GM18868 (cell line): ENCODE measurements around the gene KTN1.

Experiments used
- ATAC-seq: cut with Tn5 transposase; IDR thresholded peaks from one replicate; pipeline ENCODE4 v1.9.1; 2021; ENCODE audit warnings: mild to moderate bottlenecking, moderate library complexity; ENCODE audit not compliant: unreplicated experiment

KTN1 gene

DNA sequence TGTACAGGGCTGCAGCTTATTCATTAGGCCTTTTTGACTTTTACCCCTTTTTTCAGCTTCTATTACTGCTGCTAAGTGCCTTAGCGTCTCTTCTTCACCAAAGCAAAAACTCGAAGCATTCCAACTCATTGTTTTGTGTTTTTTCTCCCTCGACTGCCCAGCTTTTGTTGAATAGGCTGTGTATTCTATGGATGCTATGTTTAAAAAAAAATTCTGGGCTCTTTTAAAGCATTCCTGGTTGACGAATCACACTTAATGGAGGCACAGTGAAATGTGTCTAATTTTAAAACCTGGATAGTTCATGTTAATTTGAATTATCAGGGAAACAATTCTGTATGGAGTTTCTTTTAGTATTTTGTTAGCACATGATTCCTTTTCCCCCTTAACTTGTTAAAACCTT, 29.7 kb downstream of the KTN1 start:
- no peak for ATAC-seq

DNA sequence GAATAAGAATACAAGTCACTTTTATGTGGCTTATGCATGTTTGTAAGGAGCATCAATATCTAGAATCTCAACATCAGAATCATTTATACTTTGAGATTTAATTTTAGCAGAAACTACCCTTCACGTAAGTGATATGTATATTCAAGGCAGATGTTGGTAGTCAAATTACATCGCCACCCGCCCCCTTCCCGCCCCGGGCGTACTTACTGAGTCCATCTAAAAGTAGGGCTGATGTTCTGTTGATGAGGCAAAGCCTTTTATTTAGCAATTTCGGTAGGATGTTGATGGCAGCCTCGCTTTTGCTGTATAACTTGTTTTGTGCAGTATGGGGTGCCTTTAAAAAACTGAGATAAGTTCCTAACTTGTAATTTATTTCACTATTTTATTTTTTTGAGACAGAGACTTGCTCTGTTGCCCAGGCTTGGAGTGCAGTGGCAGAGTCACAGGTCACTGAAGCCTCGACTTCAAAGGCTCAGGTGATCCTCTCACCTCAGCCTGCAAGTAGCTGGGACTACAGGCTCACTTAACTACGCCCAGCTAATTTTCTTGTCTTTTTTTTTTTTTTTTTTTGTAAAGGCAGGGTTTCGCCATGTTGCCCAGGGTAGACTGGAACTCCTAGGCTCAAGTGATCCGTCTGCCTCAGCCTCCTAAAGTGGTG, 30.8 kb downstream of the KTN1 start:
- no peak for ATAC-seq

DNA sequence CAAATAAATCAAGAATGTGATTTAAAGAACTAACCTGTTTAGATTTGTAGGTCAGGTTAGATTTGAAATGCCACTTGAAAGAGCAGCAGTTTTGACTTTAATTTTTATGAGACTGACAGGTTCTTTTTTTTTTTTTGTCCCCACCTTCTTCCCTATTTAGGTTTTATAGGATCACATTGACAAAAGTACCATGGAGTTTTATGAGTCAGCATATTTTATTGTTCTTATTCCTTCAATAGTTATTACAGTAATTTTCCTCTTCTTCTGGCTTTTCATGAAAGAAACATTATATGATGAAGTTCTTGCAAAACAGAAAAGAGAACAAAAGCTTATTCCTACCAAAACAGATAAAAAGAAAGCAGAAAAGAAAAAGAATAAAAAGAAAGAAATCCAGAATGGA, 31.9 kb downstream of the KTN1 start:
- no peak for ATAC-seq

DNA sequence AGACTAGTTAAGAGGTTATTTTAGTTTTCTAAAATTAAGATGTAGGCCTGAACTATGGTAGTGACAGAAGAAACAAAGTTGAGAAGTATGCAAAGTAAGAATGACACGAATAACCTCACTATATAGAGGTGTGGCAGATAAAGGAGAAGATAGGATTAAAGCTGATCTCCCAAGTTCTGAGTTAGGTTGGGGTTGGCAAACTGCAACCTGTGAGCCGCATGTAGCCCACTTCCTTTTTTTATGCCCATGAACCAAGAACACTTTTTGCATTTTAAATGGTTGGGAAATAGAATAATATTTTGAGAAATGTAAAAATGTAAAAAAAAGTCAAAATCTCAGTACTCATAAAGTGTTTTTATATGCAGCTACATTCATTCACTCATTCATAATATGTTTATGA, 34.3 kb downstream of the KTN1 start:
- no peak for ATAC-seq

DNA sequence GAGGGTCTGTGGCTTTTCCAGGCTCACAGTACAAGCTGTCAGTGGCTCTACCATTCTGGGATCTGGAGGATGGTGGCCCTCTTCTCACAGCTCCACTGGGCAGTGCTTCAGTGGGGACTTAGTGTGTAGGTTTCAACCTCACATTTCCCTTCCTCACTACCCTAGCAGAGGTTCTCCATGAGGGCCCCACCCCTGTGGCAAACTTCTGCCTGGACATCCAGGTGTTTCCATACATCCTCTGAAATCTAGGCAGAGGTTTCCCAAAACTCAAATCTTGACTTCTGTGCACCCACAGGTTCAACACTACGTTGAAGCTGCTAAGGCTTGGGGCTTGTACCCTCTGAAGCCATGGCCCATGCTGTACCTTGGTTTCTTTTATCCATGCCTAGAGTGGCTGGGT, 40.3 kb downstream of the KTN1 start:
- no peak for ATAC-seq

DNA sequence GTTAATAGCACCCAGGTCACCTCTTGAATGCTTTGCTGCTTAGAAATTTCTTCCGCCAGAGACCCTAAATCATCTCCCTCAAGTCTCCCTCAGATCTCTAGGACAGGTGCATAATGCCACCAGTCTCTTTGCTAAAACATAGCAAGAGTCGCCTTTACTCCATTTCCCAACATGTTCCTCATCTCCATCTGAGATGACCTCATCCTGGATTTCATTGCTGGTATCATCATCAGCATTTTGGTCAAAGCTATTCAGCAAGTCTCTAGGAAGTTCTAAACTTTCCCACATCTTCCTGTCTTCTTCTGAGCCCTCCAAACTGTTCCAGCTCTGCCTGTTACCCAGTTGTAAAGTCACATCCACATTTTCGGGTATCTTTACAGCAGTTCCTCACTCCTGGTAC, 41.0 kb downstream of the KTN1 start:
- ATAC-seq = no peak

DNA sequence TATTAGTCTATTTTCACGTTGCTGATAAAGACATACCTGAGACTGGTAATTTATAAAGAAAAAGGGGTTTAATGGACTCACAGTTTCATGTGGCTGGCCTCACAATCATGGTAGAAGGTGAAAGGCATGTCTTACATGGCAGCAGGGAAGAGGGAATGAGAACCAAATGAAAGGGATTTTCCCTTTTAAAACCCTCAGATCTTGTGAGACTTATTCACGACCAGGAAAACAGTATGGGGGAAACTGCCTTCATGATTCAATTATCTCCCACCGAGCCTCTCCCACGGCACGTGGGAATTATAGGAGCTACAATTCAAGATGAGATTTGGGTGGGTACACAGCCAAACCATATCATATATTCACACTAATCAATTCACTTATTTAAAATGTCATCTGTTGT, 41.4 kb downstream of the KTN1 start:
- ATAC-seq = no peak

DNA sequence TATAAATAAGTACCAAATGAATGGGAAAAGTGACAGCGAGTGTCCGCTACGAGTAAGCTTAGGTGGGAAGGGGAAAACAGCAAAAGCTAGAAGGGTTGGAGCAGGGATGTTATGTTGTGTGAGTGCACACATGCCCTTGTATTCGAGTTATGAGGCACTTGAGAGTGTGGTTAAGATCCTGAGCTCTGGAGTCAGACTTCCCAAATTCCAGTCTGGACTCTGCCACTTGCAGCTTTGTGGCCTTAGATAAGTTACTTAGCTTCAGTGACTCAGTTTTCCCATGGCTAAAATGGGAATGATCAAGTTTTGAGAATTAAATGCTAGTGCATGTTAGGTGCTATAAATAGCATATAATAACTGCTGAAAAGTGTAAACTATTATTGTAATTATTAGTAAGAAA, 44.9 kb downstream of the KTN1 start:
- ATAC-seq = no peak

DNA sequence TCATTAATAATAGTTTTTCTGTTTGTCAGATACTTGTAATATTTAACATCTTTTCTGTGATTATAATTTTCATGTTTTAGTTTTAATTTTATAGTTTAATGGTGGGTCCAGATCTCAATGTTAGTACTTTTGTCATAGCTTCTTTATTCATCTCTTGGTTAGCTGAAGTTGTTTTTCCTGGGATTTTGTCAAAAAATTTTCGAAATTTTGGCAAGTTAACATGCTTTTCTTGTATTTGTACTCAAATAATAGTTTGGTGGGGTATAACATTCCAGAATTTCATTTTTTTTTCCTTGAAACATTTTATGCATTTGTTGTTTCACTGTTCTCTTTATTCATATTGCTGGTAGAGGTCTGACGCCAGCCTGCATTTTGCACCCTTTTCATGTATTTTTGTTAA, 45.5 kb downstream of the KTN1 start:
- no peak for ATAC-seq

DNA sequence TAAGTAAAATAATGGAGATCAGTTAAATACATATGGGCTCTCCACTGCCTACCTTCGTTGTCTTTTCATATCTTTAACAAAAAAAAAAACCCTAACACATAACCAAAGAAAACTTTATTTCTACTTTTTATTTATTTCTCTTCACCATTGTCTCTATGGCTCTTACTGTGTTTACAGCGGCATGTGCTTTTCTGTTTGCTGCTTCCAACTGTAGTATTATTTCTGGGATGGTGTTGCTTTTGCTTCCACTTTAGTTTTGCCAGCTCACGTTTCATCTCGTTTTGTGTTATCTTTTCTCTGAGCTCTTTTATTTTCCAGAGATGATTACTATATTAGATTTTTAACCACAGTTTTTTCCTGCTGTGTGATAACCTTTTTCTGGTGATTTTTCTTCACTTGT, 46.1 kb downstream of the KTN1 start:
- no peak for ATAC-seq

DNA sequence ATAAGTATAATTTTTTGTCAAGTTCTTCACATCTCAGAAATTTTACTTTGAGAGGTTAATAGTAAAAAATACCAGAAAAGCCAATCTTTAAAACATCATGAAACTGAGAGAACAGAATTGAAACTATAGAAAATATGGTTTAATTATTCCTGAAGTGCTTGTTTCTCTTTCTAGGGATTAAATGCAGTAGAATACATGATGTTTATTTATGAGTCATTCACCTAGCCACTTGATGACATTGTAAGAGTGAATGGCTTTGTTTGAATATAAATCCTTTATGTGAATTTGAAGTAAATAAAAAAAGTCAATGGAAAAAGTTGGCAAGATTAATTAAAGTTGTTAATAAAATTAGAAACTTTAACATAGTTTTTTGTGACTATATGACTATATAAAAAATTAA, 48.4 kb downstream of the KTN1 start:
- no peak for ATAC-seq

DNA sequence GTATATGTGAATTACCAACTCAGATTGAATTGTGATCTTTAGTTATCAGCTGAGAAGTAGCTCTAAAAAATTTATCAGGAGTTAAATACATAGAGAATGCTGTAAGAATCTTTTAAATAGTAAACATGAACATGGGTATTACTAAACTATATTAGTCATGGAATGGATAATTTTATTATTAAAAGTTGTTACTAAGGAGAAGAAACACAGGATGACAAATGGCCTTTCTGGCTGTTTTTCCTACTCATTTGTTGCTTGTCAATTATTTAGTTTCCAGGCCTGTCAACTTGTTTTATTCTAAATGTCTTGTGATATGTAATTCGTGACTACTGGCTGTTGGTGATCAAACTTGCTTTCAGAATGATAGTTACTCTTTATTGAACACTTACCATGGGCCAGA, 58.7 kb downstream of the KTN1 start:
- no peak for ATAC-seq

DNA sequence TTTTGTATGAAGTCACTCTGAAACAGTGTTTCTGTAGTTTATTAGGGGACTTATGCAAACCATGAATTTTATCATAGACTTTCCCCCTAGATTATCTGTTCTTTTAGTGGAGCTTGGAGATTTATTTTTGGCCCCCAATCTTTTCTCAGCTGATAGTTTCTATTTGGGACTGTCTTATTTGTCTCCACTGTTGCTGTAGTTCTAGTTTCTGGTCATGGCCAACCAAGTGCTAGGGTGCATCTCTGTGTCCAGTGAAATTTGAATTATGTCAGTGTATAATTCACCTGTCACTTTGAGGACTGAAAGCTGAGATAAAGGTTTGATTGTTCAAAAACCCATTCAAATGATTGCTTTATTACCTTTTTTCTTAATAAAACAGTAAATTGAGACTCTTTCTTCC, 61.3 kb downstream of the KTN1 start:
- no peak for ATAC-seq

DNA sequence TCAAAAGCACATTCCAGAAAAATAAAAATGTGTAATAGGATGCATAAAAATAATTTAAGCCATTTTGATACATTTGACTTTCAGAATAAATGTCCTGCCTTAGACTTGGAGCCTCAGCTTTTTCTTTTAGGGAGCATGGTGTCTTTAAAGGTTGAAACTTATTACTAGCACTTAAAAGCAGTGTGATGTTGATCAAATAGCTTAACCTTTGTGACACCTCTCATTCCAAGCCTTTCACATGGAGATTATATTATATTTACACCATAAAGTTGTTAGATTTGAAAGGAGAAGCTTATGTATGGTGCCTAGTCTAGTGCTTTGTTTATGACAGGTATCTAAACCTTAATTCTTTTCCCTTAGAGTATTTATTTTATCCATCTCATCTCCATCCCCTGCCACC, 61.9 kb downstream of the KTN1 start:
- ATAC-seq = no peak

DNA sequence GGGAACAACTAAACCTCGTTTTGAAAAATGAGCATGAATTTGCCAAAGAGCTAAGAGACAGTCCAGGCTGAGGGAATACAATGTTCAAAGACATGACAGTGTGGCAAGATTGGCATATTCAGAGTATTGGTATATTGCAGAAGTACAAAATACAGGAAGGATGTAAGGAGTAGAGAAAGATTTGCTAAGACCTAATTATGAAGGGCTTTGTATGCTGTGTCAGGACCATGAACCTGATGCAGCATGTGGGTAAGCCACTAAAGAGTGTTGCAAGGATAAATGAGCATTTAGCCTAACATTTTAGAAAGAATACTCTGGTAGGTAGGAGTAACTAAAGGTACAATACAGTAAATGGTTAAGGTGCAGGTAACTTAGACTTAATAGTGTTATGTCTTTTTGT, 65.1 kb downstream of the KTN1 start:
- ATAC-seq = no peak

DNA sequence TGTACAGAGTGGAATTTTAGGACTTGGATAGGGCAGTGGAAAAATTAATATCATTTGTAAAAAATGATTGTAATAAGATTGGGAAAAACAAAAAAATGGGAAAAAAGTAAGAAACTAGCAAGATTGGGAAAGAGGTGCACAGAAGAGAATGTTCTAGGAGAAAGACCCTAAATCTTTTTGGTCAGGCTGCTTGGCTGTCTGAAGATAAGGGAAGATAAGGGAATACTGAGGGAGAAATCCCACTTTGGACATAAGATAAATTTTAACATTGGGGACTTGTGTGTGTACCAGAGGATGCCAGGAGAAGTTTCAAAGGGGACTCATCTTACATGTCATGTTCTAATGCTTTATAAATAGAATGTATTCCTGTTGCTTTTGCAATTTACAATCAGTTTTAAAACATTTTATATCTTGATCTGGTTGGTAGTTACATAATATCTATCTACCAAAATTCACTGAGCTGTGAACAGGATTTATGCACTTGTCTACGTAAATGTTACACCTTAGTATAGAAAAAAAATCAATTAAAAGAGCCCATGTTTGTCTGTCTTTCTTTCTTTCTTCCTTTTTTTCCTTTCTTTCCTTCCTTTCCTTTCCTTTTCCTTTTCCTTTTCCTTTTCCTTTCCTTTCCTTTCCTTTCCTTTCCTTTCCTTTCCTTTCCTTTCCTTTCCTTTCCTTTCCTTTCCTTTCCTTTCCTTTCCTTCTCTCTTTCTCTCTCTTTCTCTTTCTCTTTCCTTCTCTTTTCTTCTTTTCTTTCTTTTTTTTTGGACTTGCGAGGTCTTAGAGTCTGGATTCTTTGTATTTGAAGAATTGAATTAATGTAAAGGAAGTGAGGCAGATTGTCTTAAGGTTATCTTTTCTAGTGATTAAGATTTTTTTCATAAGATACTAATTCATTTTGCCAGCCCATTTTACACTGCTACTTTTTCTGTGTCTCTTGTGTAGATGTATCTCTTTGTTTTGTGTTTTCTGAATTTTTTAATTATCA, 66.1 kb downstream of the KTN1 start:
- ATAC-seq = no peak

DNA sequence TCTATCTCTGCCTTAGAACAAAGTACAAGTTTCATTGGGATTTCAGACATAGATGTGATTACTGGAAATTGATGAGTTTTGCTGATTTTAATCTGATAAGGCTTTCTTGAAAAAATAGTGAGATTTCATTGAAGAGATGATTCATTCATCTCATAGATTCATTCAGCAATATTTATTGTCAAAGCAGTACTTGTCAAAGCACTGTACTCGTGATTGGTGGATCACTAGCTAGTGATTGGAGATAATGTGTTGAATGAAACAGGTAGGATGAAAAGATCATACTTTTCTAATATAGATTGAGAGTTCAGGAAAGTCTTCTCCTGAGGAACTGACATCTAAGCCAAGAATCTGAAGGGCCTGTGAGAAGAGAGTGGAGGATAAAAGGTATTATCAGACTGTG, 71.0 kb downstream of the KTN1 start:
- no peak for ATAC-seq

DNA sequence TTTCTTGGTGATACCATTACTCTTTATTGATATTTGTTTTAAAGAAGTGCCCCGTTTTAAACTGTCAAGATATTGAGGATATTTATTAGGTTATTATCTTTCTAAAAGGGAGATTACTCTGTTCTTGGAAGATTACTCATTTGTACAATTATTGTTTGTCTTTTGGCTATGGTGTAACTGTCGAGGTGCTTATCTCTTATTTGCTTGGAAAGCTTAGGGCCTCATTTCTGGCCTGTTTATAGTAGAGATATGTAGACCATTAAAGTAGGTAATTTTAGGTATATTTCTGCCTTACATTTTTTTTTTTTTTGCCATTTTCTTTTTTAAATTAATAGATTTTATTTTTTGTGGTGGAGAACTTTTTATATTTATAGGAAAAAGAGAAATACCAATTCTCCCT, 74.2 kb downstream of the KTN1 start:
- ATAC-seq = no peak

DNA sequence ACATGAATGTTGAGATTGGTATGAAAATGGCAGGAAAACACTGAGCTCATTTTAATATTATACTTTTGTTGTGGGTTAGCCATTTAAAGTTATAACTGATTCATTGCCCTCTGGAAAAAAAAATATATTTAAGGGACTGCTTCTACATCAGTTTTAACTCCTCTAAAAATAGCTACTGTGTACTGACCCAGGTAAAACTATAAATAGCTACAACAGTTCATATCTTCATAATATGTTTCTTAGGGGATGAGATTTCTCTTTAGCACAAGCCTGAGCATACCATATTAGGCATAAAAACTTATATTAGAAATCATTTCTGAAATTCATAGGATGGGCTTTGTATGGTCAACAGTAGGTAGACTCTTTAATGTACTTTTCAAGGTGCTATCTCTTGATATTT, 81.0 kb downstream of the KTN1 start:
- ATAC-seq = no peak

DNA sequence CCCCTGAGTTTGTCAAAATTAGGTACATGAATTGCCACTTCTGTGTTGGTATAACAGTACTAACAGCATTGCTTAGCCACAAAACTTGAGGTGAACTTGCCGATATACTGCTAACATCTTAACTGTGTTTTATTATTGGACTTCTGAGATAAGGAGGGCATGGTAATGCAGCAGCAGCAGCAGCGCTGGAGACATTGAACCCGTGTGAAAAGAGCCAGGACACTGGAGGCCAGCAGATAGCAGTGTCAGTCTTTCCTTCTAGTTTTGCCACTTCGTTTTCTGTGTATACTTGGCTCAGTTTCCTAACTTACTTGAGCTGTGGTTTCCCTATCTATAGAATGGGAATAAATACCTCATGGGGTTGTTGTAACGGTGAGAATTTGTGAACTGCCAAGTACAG, 82.7 kb downstream of the KTN1 start:
- no peak for ATAC-seq

DNA sequence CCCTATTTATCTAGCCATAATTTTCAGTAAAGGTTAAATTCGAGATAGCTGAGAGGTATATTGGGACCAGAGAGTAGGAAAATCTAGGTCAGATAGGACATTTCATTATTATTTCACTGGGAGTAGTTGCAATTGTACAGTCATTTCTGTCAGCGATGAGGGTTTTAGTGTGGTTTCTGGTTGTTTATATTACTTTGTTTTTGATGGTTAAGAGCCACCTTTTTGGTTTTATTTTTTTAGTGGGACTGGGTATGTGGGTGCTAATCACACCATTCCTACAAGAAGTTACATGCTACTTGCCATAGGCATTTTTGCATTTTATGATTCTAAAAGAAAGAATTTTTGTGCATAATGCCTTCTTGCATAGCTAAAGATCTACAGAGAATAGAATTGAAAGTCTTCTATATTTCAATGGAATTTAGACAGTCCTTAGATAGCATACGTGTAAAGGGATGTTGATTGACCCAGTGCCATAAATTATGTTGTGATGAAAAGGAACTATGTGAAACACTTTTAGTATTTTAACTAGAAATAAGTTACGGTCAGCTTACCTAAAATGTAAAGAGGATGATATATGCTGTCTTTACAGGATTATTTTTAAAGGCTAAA, 85.2 kb downstream of the KTN1 start:
- peak; percentile 87 for ATAC-seq

DNA sequence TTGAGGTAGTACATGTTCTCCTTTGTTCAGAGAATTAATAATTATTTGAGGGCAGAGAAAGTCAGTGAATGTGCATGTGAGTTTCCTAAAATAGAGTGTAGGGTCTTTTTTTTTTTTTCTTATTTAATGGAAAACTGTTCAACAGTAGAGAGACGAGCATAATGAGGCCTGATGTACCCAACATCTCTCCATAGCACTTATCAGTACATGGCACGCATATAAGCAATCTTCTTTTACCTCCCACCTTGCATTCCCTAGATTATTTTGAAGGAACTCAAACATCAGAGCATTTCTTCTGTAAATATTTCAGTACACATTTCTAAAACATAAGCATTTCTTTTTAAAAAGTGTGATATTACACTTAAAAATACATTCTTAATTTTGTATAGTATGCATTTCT, 87.8 kb downstream of the KTN1 start:
- ATAC-seq = no peak
